ENCODE results near the gene DPH2. TPM values are rescaled to one million over a fixed set of nuclear protein-coding genes. Genes with fewer than 3 reads are reported as not detected.

The DPH2 gene
- total RNA-seq, 6 experiments from 2014 or later, result 8.9 to 27.5 (median 12.0) TPM

DNA sequence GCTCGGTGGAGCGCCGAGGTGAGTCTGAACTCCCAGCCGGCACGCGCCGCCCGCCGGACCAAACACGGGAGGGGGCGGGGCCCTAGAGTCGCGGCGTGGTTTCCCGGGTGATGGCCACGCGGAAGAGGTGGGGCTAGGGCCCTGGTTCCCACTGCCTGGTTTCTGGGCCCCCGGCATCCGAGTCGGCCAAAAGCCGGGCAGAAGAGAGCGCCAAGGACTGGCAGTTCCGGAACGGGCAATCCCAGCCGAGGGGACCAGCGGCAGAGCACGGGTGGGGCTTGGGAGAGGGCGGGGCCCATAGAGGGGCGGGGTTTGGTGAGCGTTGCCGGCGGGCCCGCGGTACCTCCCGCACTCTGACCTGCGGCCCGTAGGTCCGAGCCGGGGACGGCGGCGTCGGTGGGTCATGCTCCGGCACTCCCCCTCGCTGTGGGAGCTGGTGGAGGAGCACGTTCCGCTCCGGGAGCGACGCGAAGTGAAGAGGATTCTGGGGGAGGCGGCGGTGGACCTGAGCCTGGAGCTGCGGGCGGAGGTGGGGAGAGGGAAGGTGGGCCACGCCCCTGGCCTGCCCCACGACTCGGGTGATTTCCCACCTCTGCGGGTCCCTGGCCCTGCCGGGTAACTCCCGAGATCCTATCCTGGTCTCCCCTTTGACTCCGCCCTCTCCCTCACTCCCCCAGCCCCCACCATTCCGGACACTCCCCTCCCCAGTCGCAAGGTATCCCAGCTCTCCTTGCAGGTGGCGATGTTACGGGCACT, 21.8 kb downstream of the DPH2 start, which contains the start of gene CCDC24:
Gene CCDC24, plus strand, starts transcription at position 124 of the 756 bp plus-strand sequence. Its CDS starts 280 bp downstream, at position 404.
- ATAC-seq (peak; percentile 85 to 93 (median 90)), DNase-seq (peak; percentile 90 to 93 (median 93))
- WGBS (ENCODE audit: insufficient coverage, low coverage, low lambda C conversion rate, missing lambda C conversion rate), result 3% methylated on average over 5 of the region's 66 CpGs
- Histone ChIP-seq H3K4me1 (peaks cover 0 to 19% (median 1%) of the 10 kb centered on the region in 4 donors), H3K4me3 (peak within 1 kb of the TSS; percentile 54 to 75 (median 61)), H3K9me3 (no peaks in the 10 kb centered on the region), H3K36me3 (no peaks in the 10 kb centered on the region), H3K27me3 (no peaks in the 10 kb centered on the region), H3K27ac (peak within 1 kb of the TSS; percentile 54 to 68 (median 66))
- intact Hi-C loops (cut with DNase I), result no loop called here
- TF ChIP-seq POLR2A (IDR thresholded peaks at IDR 0.05), result peak; percentile 25
- no peak for TF ChIP-seq CTCF (IDR thresholded peaks at IDR 0.05)

DNA sequence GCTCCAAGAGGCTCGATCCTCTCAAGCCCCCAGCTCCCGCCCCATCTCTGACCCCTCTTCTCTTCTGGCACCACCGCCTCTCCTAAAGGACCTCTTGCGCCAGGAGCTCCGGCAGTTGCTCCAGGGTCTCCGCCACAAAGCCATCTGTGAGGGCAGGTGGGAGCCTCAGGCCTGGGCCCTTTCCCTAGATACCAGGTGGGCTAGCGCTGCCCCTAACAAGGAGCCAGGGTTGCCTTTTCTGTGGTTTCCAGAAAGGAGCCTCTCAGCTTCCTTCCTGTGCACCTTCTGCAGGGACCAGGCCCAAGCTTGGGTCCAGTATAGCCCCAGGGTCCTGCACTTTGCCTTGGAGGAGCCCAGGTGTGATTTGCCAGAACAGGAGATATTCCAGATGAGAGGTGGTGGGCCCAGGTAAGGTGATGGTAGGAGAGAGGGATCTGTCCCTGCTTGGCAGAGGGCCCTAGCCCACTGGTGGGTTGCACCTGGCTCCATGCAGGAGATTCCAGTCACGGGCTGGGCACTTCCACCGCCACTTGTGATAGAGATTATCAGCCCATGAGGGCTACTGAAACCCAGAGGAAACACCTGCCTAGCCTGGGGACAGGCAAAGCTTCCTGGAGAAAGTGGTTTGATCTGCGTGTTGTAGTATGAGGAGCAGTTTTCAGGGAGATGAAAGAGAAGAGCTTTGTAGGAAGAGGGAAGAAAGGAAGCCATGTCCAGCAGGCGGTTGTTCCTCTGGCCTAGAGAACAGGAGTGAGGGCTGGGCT, 22.6 kb downstream of the DPH2 start:
- TF ChIP-seq POLR2A (IDR thresholded peaks at IDR 0.05) (no peak), CTCF (IDR thresholded peaks at IDR 0.05) (no peak)
- Histone ChIP-seq H3K9me3 (no peaks in the 10 kb centered on the region), H3K27ac (peak overlapping the region in 2 of 3 donors; percentile 54 to 68), H3K36me3 (no peaks in the 10 kb centered on the region), H3K4me1 (peaks cover 0 to 12% (median 1%) of the 10 kb centered on the region in 4 donors), H3K4me3 (peak overlapping the region; percentile 54 to 75 (median 61)), H3K27me3 (no peaks in the 10 kb centered on the region)
- intact Hi-C loops (cut with DNase I), result no loop called here
- ATAC-seq (no peak), DNase-seq (no peak)
- 52% methylated on average over 6 of the region's 11 CpGs for whole genome bisulfite sequencing (ENCODE audit: insufficient coverage, low coverage, low lambda C conversion rate, missing lambda C conversion rate)

DNA sequence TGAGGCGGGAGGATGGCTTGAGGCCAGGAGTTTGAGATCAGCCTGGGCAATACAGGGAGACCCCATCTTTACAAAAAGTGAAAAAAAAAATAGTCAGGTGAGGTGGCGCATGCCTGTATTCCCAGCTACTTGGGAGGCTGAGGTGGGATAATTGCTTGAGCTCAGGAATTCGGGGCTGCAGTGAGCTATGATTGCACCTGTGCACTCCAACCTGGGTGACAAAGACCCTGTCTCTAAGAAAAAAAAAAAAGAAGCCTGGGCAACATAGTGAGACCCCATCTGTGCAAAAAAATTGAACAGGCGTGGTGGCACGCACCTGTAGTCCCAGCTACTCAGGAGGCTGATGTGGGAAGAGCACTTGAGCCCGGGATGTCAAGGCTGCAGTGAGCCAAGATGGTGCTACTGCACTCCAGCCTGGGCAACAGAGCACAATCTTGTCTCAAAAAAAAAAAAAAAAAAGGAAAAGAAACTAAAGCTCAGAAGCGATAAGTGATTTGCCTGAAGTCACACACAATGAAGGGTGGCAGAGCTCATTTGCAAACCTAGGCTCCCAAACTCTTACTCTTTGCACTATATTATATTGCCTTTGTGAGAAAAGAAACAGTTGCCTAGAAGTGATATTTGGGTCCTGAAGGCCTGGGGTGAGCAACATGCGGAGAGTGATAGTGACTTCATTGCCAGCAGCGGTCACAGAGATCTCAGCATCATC, 23.6 kb downstream of the DPH2 start:
- intact Hi-C loops (cut with DNase I), result no loop called here
- Histone ChIP-seq H3K9me3 (no peaks in the 10 kb centered on the region), H3K36me3 (no peaks in the 10 kb centered on the region), H3K4me1 (peaks cover 0 to 7% (median 1%) of the 10 kb centered on the region in 4 donors), H3K4me3 (no peak overlapping the region), H3K27me3 (no peaks in the 10 kb centered on the region), H3K27ac (no peak overlapping the region)
- no peak for ATAC-seq
- WGBS (ENCODE audit: insufficient coverage, low coverage, low lambda C conversion rate, missing lambda C conversion rate), result 95% methylated on average over 8 of the region's 9 CpGs
- no peak for DNase-seq
- no peak for TF ChIP-seq CTCF (IDR thresholded peaks at IDR 0.05)
- no peak for TF ChIP-seq POLR2A (IDR thresholded peaks at IDR 0.05)

GRCh38 chr1:43994071-43994470, 24.3 kb downstream of the DPH2 start:
- DNase-seq, result no peak
- Histone ChIP-seq H3K9me3 (no peaks in the 10 kb centered on the region), H3K4me3 (no peak overlapping the region), H3K4me1 (peaks cover 0 to 7% (median 1%) of the 10 kb centered on the region in 4 donors), H3K27me3 (no peaks in the 10 kb centered on the region), H3K36me3 (no peaks in the 10 kb centered on the region), H3K27ac (no peak overlapping the region)
- intact Hi-C loops (cut with DNase I), result no loop called here
- ATAC-seq, result no peak
- no peak for TF ChIP-seq CTCF (IDR thresholded peaks at IDR 0.05)
- no peak for TF ChIP-seq POLR2A (IDR thresholded peaks at IDR 0.05)
- WGBS (ENCODE audit: insufficient coverage, low coverage, low lambda C conversion rate, missing lambda C conversion rate), result 89% methylated on average over 5 of the region's 7 CpGs

Data from right lobe of liver (tissue), 6 donors.